HG03565 (cell line): ENCODE results near the gene PTPRS.

Experiments
- ATAC-seq: cut with Tn5 transposase; IDR thresholded peaks from one replicate; pipeline ENCODE4 v1.9.1; 2021; ENCODE audit warnings: mild to moderate bottlenecking, moderate library complexity; ENCODE audit not compliant: unreplicated experiment

Gene PTPRS

GRCh38 chr19:5309438-5310204, 31.0 kb downstream of the PTPRS start:
- ATAC-seq: no peak

- ATAC-seq: no peak
Observed at GRCh38 chr19:5308451-5309437, 31.9 kb downstream of the PTPRS start.

GRCh38 chr19:5307655-5308054, 33.0 kb downstream of the PTPRS start:
- ATAC-seq: no peak

- no peak for ATAC-seq
Observed at GRCh38 chr19:5305163-5305562, 35.4 kb downstream of the PTPRS start.

GRCh38 chr19:5304486-5304885, 36.1 kb downstream of the PTPRS start:
- no peak for ATAC-seq

- ATAC-seq: no peak
Observed at GRCh38 chr19:5303208-5303607, 37.4 kb downstream of the PTPRS start.

GRCh38 chr19:5302396-5302795, 38.2 kb downstream of the PTPRS start:
- no peak for ATAC-seq

- no peak for ATAC-seq
Observed at GRCh38 chr19:5299137-5299536, 41.5 kb downstream of the PTPRS start.

GRCh38 chr19:5298471-5298901, 42.1 kb downstream of the PTPRS start:
- ATAC-seq: no peak

- no peak for ATAC-seq
Observed at GRCh38 chr19:5297272-5297669, 43.3 kb downstream of the PTPRS start.

- ATAC-seq: no peak
Observed at GRCh38 chr19:5296457-5297271, 43.9 kb downstream of the PTPRS start.

- no peak for ATAC-seq
Observed at GRCh38 chr19:5296021-5296420, 44.6 kb downstream of the PTPRS start.

GRCh38 chr19:5294403-5295160, 46.0 kb downstream of the PTPRS start:
- ATAC-seq: no peak

- ATAC-seq: no peak
Observed at GRCh38 chr19:5293612-5294378, 46.8 kb downstream of the PTPRS start.

- ATAC-seq: no peak
Observed at GRCh38 chr19:5292822-5293611, 47.6 kb downstream of the PTPRS start.

GRCh38 chr19:5292453-5292821, 48.2 kb downstream of the PTPRS start:
- no peak for ATAC-seq

GRCh38 chr19:5291588-5292193, 48.9 kb downstream of the PTPRS start:
- ATAC-seq: no peak
